ENCODE measurements around the gene ATF3.
"Not testable (repeated sequence)": the region's sequence is repeated elsewhere in the genome, so short reads cannot be mapped to it uniquely, and the experiment has no call there.

Gene ATF3

GRCh38 chr1:212647004-212647403 lies 38.4 kb downstream of the ATF3 start:
- no peak for DNase-seq

GRCh38 chr1:212648431-212648830 lies 39.9 kb downstream of the ATF3 start:
- DNase-seq: no peak

GRCh38 chr1:212649020-212649419 lies 40.5 kb downstream of the ATF3 start:
- no peak for DNase-seq

- DNase-seq: no peak
These were observed 41.7 kb downstream of the ATF3 start for GRCh38 chr1:212650228-212650627.

- no peak for DNase-seq
These were observed 43.0 kb downstream of the ATF3 start for GRCh38 chr1:212651521-212651920.

GRCh38 chr1:212651977-212652376 lies 43.4 kb downstream of the ATF3 start:
- no peak for DNase-seq

- DNase-seq: no peak
These were observed 44.0 kb downstream of the ATF3 start for GRCh38 chr1:212652609-212653008.

GRCh38 chr1:212655668-212656440 lies 47.3 kb downstream of the ATF3 start:
- DNase-seq: no peak

GRCh38 chr1:212656730-212657129 lies 48.2 kb downstream of the ATF3 start:
- no peak for DNase-seq

- not testable (repeated sequence) for DNase-seq
These were observed 49.7 kb downstream of the ATF3 start for GRCh38 chr1:212658250-212658649.

- no peak for DNase-seq
These were observed 56.0 kb downstream of the ATF3 start for GRCh38 chr1:212664409-212665199.

- DNase-seq: peak in 52 of 56 donors; percentile 17 to 90 (median 71)
These were observed 56.9 kb downstream of the ATF3 start for GRCh38 chr1:212665241-212666115.

- DNase-seq: no peak
These were observed 57.7 kb downstream of the ATF3 start for GRCh38 chr1:212666116-212666775.

GRCh38 chr1:212667223-212668139 lies 58.9 kb downstream of the ATF3 start:
- peak in 2 of 56 donors; percentile 13 to 19 for DNase-seq

- no peak for DNase-seq
These were observed 59.9 kb downstream of the ATF3 start for GRCh38 chr1:212668477-212668876.

- no peak for DNase-seq
These were observed 60.5 kb downstream of the ATF3 start for GRCh38 chr1:212669102-212669501.

GRCh38 chr1:212669600-212669999 lies 61.0 kb downstream of the ATF3 start:
- DNase-seq: no peak

GRCh38 chr1:212670301-212670700 lies 61.7 kb downstream of the ATF3 start:
- DNase-seq: no peak
